OCI-LY3 (cell line): ENCODE data around the gene GP1BA.

Experiments used
- EZH2phosphoT487 ChIP-seq: fragments of 200-600 bp; shearing (Covaris generic); IDR thresholded peaks from 2 replicates; pipeline ENCODE4 v1.6.1; 2018; ENCODE audit warnings: antibody characterized with exemption, mixed run types, low read depth
- TF ChIP-seq, protein P1 (sequence below): fragments of 200-600, 300-600 bp; sonication (generic); IDR thresholded peaks from 2 replicates; pipeline ENCODE4 v1.5.1; 2014; ENCODE audit warnings: antibody characterized with exemption, low read length, low read depth

DNA sequence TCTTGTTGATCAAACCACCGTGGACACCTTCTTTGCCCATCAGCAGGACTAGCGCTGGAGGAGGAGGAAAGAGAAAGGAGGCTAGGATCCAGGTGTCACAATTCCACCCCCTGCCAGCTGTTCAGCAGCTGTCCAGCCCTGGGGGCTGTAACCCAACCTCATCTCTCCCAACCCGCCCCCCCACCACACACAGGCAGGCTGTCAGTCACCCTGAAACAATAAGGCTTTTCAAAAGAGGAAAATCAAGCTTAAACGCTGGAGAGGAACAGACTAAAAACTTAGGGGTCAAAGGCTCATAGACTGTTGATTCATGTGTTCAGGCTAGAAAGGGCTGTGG lies 13.8 kb downstream of the GP1BA start:
- TF ChIP-seq, protein P1, sequence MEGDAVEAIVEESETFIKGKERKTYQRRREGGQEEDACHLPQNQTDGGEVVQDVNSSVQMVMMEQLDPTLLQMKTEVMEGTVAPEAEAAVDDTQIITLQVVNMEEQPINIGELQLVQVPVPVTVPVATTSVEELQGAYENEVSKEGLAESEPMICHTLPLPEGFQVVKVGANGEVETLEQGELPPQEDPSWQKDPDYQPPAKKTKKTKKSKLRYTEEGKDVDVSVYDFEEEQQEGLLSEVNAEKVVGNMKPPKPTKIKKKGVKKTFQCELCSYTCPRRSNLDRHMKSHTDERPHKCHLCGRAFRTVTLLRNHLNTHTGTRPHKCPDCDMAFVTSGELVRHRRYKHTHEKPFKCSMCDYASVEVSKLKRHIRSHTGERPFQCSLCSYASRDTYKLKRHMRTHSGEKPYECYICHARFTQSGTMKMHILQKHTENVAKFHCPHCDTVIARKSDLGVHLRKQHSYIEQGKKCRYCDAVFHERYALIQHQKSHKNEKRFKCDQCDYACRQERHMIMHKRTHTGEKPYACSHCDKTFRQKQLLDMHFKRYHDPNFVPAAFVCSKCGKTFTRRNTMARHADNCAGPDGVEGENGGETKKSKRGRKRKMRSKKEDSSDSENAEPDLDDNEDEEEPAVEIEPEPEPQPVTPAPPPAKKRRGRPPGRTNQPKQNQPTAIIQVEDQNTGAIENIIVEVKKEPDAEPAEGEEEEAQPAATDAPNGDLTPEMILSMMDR, result no peak
- no peak for TF ChIP-seq EZH2phosphoT487
